ENCODE results near the gene SLC12A8. TPM values are rescaled to one million over a fixed set of nuclear protein-coding genes. Genes with fewer than 3 reads are reported as not detected.

SLC12A8 gene
- total RNA-seq, 1 donor from 2014 or later = 9.2 TPM

DNA sequence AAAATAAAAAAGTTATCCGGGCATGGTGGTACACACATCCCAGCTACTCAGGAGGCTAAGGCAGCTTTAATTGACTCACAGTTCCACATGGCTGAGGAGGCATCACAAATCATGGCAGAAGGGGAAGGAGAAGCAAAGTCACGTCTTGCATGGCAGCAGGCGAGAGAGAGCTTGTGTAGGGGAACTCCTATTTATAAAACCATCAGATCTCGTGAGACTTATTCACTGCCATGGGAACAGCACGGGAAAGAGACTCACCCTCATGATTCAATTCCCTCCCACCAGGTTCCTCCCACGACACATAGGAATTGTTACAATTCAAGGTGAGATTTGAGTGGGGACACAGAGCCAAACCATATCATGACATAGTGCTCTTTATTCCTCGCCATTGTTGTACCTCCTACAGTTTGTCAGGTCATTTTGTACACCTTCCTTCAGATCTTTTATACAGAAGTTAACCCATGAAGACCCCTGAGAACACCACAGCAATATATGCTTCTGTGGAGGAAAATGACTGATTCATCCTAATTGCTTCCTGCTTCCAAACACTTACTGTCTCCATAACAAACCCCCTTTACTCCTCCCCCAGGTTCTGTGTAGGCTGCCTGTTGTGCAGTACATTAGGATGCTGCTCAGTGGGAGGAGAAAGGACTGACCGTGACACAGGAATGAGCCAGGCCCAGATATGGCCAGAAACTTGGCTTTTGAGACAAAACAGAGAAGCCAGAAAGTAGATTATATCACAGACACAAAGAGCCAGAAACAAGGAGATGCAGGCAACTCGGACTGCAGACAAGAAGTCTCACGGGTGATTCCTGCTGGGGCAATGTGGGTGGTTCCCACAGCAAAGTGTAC is 88.9 kb downstream of the SLC12A8 start:
- Mint-ChIP-seq H3K9me3 (ENCODE audit: low read depth) (no peaks in the 10 kb centered on the region), H3K4me1 (ENCODE audit: low read depth) (peaks cover 1% of the 10 kb centered on the region), H3K4me3 (ENCODE audit: low read depth) (no peak overlapping the region), H3K27ac (no peak overlapping the region), H3K27me3 (peaks cover 26% of the 10 kb centered on the region), H3K36me3 (ENCODE audit: insufficient read depth) (peaks cover 1% of the 10 kb centered on the region)
- DNase-seq (ENCODE audit: low spot score, unreplicated experiment) = no peak
- TF ChIP-seq, protein P1, sequence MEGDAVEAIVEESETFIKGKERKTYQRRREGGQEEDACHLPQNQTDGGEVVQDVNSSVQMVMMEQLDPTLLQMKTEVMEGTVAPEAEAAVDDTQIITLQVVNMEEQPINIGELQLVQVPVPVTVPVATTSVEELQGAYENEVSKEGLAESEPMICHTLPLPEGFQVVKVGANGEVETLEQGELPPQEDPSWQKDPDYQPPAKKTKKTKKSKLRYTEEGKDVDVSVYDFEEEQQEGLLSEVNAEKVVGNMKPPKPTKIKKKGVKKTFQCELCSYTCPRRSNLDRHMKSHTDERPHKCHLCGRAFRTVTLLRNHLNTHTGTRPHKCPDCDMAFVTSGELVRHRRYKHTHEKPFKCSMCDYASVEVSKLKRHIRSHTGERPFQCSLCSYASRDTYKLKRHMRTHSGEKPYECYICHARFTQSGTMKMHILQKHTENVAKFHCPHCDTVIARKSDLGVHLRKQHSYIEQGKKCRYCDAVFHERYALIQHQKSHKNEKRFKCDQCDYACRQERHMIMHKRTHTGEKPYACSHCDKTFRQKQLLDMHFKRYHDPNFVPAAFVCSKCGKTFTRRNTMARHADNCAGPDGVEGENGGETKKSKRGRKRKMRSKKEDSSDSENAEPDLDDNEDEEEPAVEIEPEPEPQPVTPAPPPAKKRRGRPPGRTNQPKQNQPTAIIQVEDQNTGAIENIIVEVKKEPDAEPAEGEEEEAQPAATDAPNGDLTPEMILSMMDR (IDR thresholded peaks at IDR 0.05; ENCODE audit: unreplicated experiment) = no peak

DNA sequence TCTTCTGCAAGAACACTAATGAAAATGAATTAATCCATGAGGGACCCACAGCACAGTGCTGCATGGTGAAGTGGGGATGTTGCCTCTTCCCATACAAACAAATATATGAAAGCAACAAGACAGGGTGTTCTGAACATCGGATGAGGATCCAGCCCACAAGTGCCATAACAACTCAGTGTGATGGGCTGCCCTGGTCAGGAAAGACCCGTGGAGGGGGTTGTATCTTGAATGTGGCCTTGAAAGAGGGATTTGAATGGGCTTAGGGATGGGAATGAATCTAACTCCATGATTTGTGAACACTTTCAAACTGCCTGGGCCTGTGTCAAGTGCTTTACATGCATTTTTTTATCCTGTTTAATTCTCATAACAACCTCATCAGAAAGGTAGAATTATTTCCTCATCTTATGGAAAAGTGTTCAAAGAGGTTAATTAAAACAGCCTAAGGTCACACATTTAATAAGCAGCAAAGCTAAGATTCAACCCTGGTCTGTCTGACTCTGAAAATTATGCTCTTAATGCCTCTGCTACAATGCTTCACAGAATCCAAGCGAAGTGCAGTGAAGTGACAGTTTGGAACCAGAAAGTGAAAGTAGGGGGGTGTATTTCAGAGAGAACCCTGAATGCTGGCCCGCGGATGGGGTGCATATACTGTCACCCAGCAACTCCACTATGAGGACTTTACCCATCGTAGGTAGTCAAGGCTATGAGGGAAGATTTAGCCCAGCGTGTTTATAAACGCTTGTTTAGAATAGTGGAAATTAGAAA is 91.1 kb downstream of the SLC12A8 start:
- no peaks in the 10 kb centered on the region for H3K36me3 Mint-ChIP-seq (ENCODE audit: insufficient read depth)
- peaks cover 26% of the 10 kb centered on the region for H3K27me3 Mint-ChIP-seq
- H3K4me3 Mint-ChIP-seq (ENCODE audit: low read depth) = no peak overlapping the region
- no peak overlapping the region for H3K27ac Mint-ChIP-seq
- TF ChIP-seq, protein P1 (IDR thresholded peaks at IDR 0.05; ENCODE audit: unreplicated experiment) = no peak
- H3K4me1 Mint-ChIP-seq (ENCODE audit: low read depth) = peaks cover 1% of the 10 kb centered on the region
- DNase-seq (ENCODE audit: low spot score, unreplicated experiment) = no peak
- no peaks in the 10 kb centered on the region for H3K9me3 Mint-ChIP-seq (ENCODE audit: low read depth)

DNA sequence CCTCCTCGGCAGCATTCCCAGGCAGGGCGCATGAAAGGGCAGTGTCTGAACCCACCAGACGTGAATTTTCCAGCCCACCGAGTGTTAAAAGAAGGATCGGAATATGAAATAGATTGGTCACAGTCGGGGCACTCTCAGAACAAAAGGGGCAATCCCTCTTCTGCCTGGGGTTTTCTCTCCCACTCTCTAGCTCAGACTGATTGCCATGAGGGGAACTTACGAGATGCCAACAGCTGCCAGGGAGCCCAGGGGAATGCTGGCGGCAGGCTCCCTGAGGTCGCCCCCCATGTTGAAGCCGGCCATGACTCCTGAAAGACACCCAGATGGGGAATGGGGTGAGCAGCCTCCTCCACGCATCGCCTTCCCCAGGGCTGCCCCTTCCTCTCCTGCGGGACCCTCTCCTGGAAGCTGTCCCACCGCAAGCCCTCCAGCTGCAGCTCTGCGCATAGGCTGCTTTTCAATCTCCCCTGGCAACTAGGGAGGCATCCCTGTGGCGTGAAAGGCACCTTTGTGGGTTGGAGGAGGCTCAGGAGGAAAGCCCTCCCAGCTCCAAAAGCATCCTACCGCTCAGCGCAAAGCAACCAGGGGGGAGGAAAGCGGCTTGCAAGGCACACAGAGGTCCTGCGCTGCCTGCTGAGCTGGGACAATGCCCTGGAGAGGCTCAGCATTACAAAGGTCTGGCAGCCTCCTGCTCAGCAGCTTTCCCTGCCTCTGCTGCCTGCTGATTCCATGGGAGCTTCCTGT is 92.0 kb downstream of the SLC12A8 start:
- no peaks in the 10 kb centered on the region for H3K9me3 Mint-ChIP-seq (ENCODE audit: low read depth)
- H3K4me3 Mint-ChIP-seq (ENCODE audit: low read depth) = no peak overlapping the region
- H3K27ac Mint-ChIP-seq = no peak overlapping the region
- H3K27me3 Mint-ChIP-seq = peaks cover 26% of the 10 kb centered on the region
- no peaks in the 10 kb centered on the region for H3K36me3 Mint-ChIP-seq (ENCODE audit: insufficient read depth)
- TF ChIP-seq, protein P1 (IDR thresholded peaks at IDR 0.05; ENCODE audit: unreplicated experiment) = no peak
- H3K4me1 Mint-ChIP-seq (ENCODE audit: low read depth) = peaks cover 3% of the 10 kb centered on the region
- DNase-seq (ENCODE audit: low spot score, unreplicated experiment) = no peak

DNA sequence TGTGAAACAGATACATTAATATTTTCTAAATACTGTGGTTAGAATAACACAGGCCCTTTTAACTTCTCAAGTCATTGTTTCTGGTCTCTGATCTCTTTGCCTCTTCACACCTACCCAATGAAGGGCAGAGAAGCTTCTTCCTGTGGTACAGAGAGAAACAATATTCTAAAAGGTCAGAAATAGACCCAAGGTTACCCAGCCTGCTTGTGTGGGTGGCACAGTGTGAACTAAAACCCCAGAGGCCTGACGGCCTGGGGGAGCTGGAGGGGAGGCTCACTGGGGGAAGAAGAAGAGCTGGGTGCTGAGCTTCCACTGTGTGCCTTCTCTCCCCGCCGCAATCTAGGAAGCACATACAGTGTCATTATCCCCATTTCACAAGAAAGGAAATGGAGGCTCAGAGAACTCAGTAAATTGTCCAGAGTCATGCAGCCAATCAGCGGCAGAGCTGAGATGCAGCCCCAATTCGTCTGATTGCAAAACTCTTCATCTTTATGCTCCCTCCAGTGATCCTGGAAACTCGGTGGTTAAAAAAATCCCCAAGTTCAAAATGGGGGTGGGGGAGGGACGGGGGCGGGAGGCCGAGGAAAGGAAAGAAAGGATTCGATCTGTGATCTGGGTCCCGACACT is 92.7 kb downstream of the SLC12A8 start:
- TF ChIP-seq, protein P1 (IDR thresholded peaks at IDR 0.05; ENCODE audit: unreplicated experiment) = no peak
- H3K4me3 Mint-ChIP-seq (ENCODE audit: low read depth) = no peak overlapping the region
- H3K36me3 Mint-ChIP-seq (ENCODE audit: insufficient read depth) = no peaks in the 10 kb centered on the region
- no peak for DNase-seq (ENCODE audit: low spot score, unreplicated experiment)
- no peaks in the 10 kb centered on the region for H3K9me3 Mint-ChIP-seq (ENCODE audit: low read depth)
- peaks cover 26% of the 10 kb centered on the region for H3K27me3 Mint-ChIP-seq
- H3K27ac Mint-ChIP-seq = no peak overlapping the region
- H3K4me1 Mint-ChIP-seq (ENCODE audit: low read depth) = peaks cover 6% of the 10 kb centered on the region
